HepG2 (cell line): Measurements from ENCODE around the gene HDGFL1. TPM values are rescaled to one million over a fixed set of nuclear protein-coding genes. Genes with fewer than 3 reads are reported as not detected.

ENCODE experiments used
- ATAC-seq: fragments of 200-7000 bp; cut with Tn5 transposase; 3 replicates; pipeline ENCODE4 v1.9.1; 2020; ENCODE audit warnings: mild to moderate bottlenecking, moderate library complexity
- BruUV-seq: library from RNA; stranded (reverse); fragments of 400-500 nt; replicated peaks from 2 replicates; lab custom pipeline; 2021; lab: Mats Ljungman, UMichigan
- CTCF ChIA-PET: fragments of 300-600 bp; formaldehyde crosslinking; extraction: SDS; loops from one replicate; lab custom pipeline; 2021; ENCODE audit warnings: low total read pairs, inconsistent platforms, low intra/inter-chr PET ratio; lab: Yijun Ruan, JAX
- POLR2A ChIA-PET: fragments of 350-600 bp; sonication (Branson Sonifier 250); formaldehyde crosslinking; loops from one replicate; lab custom pipeline; 2020; ENCODE audit warnings: antibody characterized with exemption, inconsistent platforms; lab: Yijun Ruan, JAX
- DNase-seq: peaks from one replicate; pipeline ENCODE4 v3.0.0-alpha.2; 2015; ENCODE audit warnings: low spot score
- FAIRE-seq: peaks from 3 replicates; lab custom pipeline; 2011; peaks lifted over from hg19 to GRCh38; lab: Jason Lieb, UNC
- H2AFZ ChIP-seq: one replicate; pipeline ENCODE4 v1.6.1; 2011; ENCODE audit warnings: low read length, inconsistent platforms
- H3K27ac ChIP-seq: fragments of 300-600 bp; 3 replicates; pipeline ENCODE4 v1.8.0; 2011; ENCODE audit warnings: mixed run types, mild to moderate bottlenecking, mixed read lengths, low read length, inconsistent platforms; ENCODE audit not compliant: insufficient read depth; ENCODE audit errors: extremely low read length
- H3K27me3 ChIP-seq, 2 experiments: fragments of 200-600 bp in 1 of 2; 2 replicates in 1 of 2; 3 replicates in 1 of 2; pipeline versions ENCODE4 v1.6.0 to v1.8.0; 2011; ENCODE audit warnings: low read length in 2 of 2, mild to moderate bottlenecking in 2 of 2, moderate library complexity in 2 of 2, inconsistent platforms in 1 of 2; ENCODE audit not compliant: insufficient read depth in 2 of 2, control insufficient read depth in 1 of 2
- H3K36me3 ChIP-seq, 2 experiments: fragments of 200-600 bp in 1 of 2; replicated peaks in 1 of 2; 2 replicates in 1 of 2; 3 replicates in 1 of 2; pipeline versions ENCODE4 v1.5.1 to v1.8.0; 2011; ENCODE audit warnings: low read length in 2 of 2, inconsistent platforms in 1 of 2; ENCODE audit not compliant: insufficient read depth in 2 of 2, control insufficient read depth in 1 of 2
- H3K4me1 ChIP-seq: 2 replicates; pipeline ENCODE4 v1.5.1; 2012; ENCODE audit warnings: low read length, inconsistent platforms; ENCODE audit not compliant: insufficient read depth
- H3K4me2 ChIP-seq: 2 replicates; pipeline ENCODE4 v1.6.0; 2011; ENCODE audit warnings: low read depth, low read length, inconsistent platforms
- H3K4me3 ChIP-seq, 3 experiments: fragments of 200-600 bp in 1 of 3; sonication (generic), shearing (Covaris generic) in 1 of 3; replicated peaks in 1 of 3; 2 replicates each; pipeline ENCODE4 v1.5.1; 2011 to 2016; ENCODE audit warnings: low read length in 3 of 3, inconsistent platforms in 2 of 3, low read depth in 2 of 3, mild to moderate bottlenecking in 2 of 3, control low read depth in 1 of 3, mixed read lengths in 1 of 3; ENCODE audit not compliant: insufficient read depth in 1 of 3
- H3K79me2 ChIP-seq: one replicate; pipeline ENCODE4 v1.6.1; 2011; ENCODE audit warnings: low read length, inconsistent platforms; ENCODE audit not compliant: insufficient read depth
- H3K9ac ChIP-seq: 2 replicates; pipeline ENCODE4 v1.6.0; 2011; ENCODE audit warnings: mild to moderate bottlenecking, low read depth, low read length, inconsistent platforms; ENCODE audit not compliant: insufficient read depth
- H3K9me3 ChIP-seq: 2 replicates; pipeline ENCODE4 v1.5.1; 2012; ENCODE audit warnings: mild to moderate bottlenecking, low read length
- H4K20me1 ChIP-seq: 2 replicates; pipeline ENCODE4 v1.6.0; 2011; ENCODE audit warnings: inconsistent platforms, mild to moderate bottlenecking, low read length, moderate library complexity; ENCODE audit not compliant: insufficient read depth
- EZH2 ChIP-seq: conservative IDR thresholded peaks from 2 replicates; pipeline ENCODE4 v1.6.1; 2012; ENCODE audit warnings: mild to moderate bottlenecking, low read depth, low read length, moderate library complexity
- FIP1L1 ChIP-seq: fragments of 200-400 bp; formaldehyde crosslinking; IDR thresholded peaks from 2 replicates; pipeline ENCODE4 v1.6.1; 2018; ENCODE audit warnings: low read depth, mild to moderate bottlenecking, low read length, moderate library complexity, borderline replicate concordance; ENCODE audit not compliant: insufficient read depth
- PBX2 ChIP-seq: IDR thresholded peaks from 2 replicates; pipeline ENCODE4 v1.6.1; 2016; ENCODE audit warnings: control low read depth
- USF2 ChIP-seq, 2 experiments: sonication (generic) in 1 of 2; formaldehyde crosslinking in 1 of 2; IDR thresholded peaks; 2 replicates each; pipeline versions ENCODE4 v1.5.1 to v1.6.1; 2011 to 2020; ENCODE audit warnings: borderline replicate concordance in 1 of 2, low read depth in 1 of 2, low read length in 1 of 2, mild to moderate bottlenecking in 1 of 2, missing genetic modification reagents in 1 of 2, moderate library complexity in 1 of 2
- ZMAT3 ChIP-seq: sonication (generic); formaldehyde crosslinking; conservative IDR thresholded peaks from 2 replicates; pipeline ENCODE4 v1.7.0; 2021; ENCODE audit warnings: missing genetic modification reagents
- ZNF563 ChIP-seq: sonication (generic); formaldehyde crosslinking; IDR thresholded peaks from 2 replicates; pipeline ENCODE4 v1.8.0; 2022; ENCODE audit warnings: mild to moderate bottlenecking, moderate library complexity, missing genetic modification reagents
- ZNF607 ChIP-seq: sonication (generic); formaldehyde crosslinking; IDR thresholded peaks from 2 replicates; pipeline ENCODE4 v1.5.1; 2020; ENCODE audit warnings: missing genetic modification reagents, mild to moderate bottlenecking, borderline replicate concordance
- ZNF777 ChIP-seq: sonication (generic); formaldehyde crosslinking; IDR thresholded peaks from 2 replicates; pipeline ENCODE4 v1.4.0; 2020; ENCODE audit warnings: missing genetic modification reagents
- ZZZ3 ChIP-seq: sonication (generic); formaldehyde crosslinking; IDR thresholded peaks from 2 replicates; pipeline ENCODE4 v1.4.0; 2020; ENCODE audit warnings: missing genetic modification reagents, mild to moderate bottlenecking, borderline replicate concordance
- WGBS: methylation state at CpG from one replicate; pipeline ENCODE4 v1.1.6; 2017; ENCODE audit warnings: low lambda C conversion rate; 5-methylcytosine and 5-hydroxymethylcytosine counted together
- in situ Hi-C: cut with HindIII; loops from 2 replicates; pipeline ENCODE4 v1.10.0; 2017; ENCODE audit warnings: low pct_unique_long_range_greater_than_20kb; ENCODE audit not compliant: extremely low pct_ligation_motif_present
- intact Hi-C: fragments of 100-400 bp; cut with micrococcal nuclease; formaldehyde crosslinking; loops from one replicate; pipeline ENCODE4 v1.10.0; 2022; ENCODE audit not compliant: unreplicated experiment
- polyA plus RNA-seq, 8 experiments: library from polyadenylated mRNA; depleted of rRNA in 3 of 8; stranded (reverse) in 7 of 8; unstranded in 1 of 8; fragments of >200 nt; fragmentation: Illumina TruSeq in 4 of 8; extraction: Trizol in 4 of 8; gene quantifications; 2 replicates each; pipeline versions ENCODE4 v1.2.1 to v1.2.3, GENCODE V29; 2011 to 2016; ENCODE audit warnings: low read depth in 4 of 8, missing spikeins in 1 of 8, mixed read lengths in 1 of 8; ENCODE audit not compliant: insufficient read depth in 1 of 8
- total RNA-seq, 5 experiments: library from RNA; depleted of rRNA; stranded (reverse); fragments of >200 nt; fragmentation: Illumina TruSeq; extraction: Trizol; gene quantifications; 2 replicates each; pipeline ENCODE4 v1.2.3, GENCODE V29; 2016; ENCODE audit warnings: low read depth in 1 of 5
- TF ChIP-seq, protein P1 (sequence below): sonication (generic); formaldehyde crosslinking; conservative IDR thresholded peaks from 2 replicates; pipeline ENCODE4 v1.5.0; 2020; ENCODE audit warnings: missing genetic modification reagents

HDGFL1 gene
- total and polyA plus RNA-seq, 2 of the 13 experiments (the other 11 are each of a cell fraction or from before 2014, with no cell fraction given): not detected

DNA sequence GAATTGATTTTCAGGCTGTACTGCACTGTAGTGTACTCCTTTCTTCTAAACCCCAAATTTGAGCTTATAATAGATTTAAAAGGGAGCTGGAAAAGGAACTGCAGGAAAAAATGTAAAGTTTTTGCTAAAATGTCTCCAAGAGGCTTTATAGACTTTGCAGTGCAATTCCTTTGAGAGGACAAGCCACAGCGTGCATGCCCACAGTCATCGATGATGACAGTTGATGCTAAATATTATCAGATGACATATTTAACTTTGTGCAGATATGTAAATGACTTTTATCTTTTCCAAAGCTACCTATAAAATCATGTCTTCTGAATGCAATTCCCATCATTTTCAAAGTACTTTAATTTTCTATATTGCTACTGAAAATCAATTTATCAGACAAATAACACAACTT, 24.3 kb upstream of the HDGFL1 start (continued):
- TF ChIP-seq PBX2 (CRISPR knock-in tag): no peak
- TF ChIP-seq ZZZ3 (CRISPR knock-in tag): no peak
- TF ChIP-seq ZMAT3: no peak
- TF ChIP-seq ZNF563 (CRISPR knock-in tag): no peak
- TF ChIP-seq FIP1L1: no peak
- no peak for TF ChIP-seq EZH2
- TF ChIP-seq, protein P1, sequence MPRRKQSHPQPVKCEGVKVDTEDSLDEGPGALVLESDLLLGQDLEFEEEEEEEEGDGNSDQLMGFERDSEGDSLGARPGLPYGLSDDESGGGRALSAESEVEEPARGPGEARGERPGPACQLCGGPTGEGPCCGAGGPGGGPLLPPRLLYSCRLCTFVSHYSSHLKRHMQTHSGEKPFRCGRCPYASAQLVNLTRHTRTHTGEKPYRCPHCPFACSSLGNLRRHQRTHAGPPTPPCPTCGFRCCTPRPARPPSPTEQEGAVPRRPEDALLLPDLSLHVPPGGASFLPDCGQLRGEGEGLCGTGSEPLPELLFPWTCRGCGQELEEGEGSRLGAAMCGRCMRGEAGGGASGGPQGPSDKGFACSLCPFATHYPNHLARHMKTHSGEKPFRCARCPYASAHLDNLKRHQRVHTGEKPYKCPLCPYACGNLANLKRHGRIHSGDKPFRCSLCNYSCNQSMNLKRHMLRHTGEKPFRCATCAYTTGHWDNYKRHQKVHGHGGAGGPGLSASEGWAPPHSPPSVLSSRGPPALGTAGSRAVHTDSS (CRISPR knock-in tag): no peak

DNA sequence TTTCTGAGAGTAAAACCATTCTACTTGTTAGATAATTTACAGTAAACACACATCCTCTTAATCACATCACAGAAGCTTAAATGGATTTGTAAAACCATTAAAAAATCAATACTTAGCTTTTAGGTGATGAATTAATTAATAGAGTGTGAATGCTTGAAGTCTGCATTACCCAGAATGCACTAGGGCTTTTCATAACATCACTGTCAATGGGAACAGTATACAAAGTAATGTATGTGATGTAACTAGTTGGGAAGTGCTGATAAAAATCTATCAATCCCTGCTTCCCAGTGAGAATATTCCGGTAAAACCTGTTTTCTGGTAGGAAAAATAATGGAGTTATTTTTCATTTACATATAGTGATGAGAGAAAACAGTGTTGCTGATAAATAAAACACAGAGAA, 23.1 kb upstream of the HDGFL1 start:
- Histone ChIP-seq H3K9me3 (peaks cover 87% of the 10 kb centered on the region), H3K4me1 (no peaks in the 10 kb centered on the region), H3K9ac (no peak overlapping the region), H3K27ac (no peak overlapping the region), H2AFZ (no peak overlapping the region), H3K27me3 (no peaks in the 10 kb centered on the region), H3K4me2 (no peak overlapping the region), H3K36me3 (no peaks in the 10 kb centered on the region), H4K20me1 (no peaks in the 10 kb centered on the region), H3K79me2 (no peaks in the 10 kb centered on the region), H3K4me3 (no peak overlapping the region)
- POLR2A ChIA-PET: no interaction called here
- no peak for FAIRE-seq
- no peak for ATAC-seq
- no peak for DNase-seq
- intact Hi-C loops: no loop called here
- CTCF ChIA-PET: no interaction called here
- TF ChIP-seq ZNF777 (CRISPR knock-in tag): no peak
- no peak for TF ChIP-seq ZNF607
- no peak for TF ChIP-seq USF2 (IDR thresholded peaks at IDR 0.05; ENCODE audit: low read depth, low read length)
- no peak for TF ChIP-seq USF2 (CRISPR knock-in tag; IDR thresholded peaks at IDR 0.05; ENCODE audit: borderline replicate concordance)
- TF ChIP-seq, all 625 proteins: peak for 0
- no TSS peak for BruUV-seq
- WGBS: 21% methylated on average over 1 of the region's 1 CpG
- in situ Hi-C loops: no loop called here
